ENCODE data around the gene PDHA1. TPM values are rescaled to one million over a fixed set of nuclear protein-coding genes. Genes with fewer than 3 reads are reported as not detected.

PDHA1 gene
- total RNA-seq (ENCODE audit: low replicate concordance): 40.8 and 195 TPM in 2 replicates

DNA sequence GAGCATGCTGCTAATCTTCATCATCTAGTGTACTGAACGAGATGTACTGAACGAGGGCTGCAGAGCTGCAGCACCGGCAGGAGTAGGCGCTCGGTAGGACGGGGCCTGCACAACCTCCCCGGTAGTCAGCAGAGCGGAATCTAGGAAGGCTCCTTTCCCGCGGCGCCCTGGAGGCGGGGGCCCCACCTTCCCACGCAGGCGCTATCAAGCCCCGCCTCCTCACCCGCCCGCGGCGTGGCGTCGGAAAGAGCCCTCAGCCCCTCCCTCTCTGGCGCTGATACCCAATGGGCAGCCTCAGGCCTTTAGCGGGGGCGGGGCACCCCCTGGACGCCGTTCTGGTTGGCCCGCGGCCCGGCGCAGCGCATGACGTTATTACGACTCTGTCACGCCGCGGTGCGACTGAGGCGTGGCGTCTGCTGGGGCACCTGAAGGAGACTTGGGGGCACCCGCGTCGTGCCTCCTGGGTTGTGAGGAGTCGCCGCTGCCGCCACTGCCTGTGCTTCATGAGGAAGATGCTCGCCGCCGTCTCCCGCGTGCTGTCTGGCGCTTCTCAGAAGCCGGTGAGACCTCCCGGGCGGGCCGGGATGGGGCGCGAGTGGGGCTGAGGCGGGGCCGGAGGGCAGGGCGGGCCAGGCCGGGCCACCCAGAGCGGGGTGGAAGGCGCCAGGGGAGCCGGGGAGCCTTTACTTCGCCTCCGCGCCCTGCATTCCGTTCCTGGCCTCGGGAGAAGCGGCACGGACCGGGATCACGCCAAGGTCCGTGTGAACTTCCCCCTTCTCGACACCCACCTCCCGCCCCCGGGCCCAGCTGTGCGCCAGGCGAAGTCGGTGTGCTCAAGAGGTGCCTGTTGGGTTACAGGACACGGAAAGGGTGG lies at the start of gene PDHA1:
Gene PDHA1 (plus strand): TSS at position 393 of the 874 bp plus-strand sequence. CDS start 111 bp downstream, at position 504.
- DNase-seq (ENCODE audit: low read depth): peak; percentile 88
- TF ChIP-seq, protein P1, sequence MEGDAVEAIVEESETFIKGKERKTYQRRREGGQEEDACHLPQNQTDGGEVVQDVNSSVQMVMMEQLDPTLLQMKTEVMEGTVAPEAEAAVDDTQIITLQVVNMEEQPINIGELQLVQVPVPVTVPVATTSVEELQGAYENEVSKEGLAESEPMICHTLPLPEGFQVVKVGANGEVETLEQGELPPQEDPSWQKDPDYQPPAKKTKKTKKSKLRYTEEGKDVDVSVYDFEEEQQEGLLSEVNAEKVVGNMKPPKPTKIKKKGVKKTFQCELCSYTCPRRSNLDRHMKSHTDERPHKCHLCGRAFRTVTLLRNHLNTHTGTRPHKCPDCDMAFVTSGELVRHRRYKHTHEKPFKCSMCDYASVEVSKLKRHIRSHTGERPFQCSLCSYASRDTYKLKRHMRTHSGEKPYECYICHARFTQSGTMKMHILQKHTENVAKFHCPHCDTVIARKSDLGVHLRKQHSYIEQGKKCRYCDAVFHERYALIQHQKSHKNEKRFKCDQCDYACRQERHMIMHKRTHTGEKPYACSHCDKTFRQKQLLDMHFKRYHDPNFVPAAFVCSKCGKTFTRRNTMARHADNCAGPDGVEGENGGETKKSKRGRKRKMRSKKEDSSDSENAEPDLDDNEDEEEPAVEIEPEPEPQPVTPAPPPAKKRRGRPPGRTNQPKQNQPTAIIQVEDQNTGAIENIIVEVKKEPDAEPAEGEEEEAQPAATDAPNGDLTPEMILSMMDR (IDR thresholded peaks at IDR 0.05; ENCODE audit: insufficient read depth, low read length): no peak
- peak within 1 kb of the TSS; percentile 75 for H3K4me3 ChIP-seq (ENCODE audit: low read depth, low read length)

DNA sequence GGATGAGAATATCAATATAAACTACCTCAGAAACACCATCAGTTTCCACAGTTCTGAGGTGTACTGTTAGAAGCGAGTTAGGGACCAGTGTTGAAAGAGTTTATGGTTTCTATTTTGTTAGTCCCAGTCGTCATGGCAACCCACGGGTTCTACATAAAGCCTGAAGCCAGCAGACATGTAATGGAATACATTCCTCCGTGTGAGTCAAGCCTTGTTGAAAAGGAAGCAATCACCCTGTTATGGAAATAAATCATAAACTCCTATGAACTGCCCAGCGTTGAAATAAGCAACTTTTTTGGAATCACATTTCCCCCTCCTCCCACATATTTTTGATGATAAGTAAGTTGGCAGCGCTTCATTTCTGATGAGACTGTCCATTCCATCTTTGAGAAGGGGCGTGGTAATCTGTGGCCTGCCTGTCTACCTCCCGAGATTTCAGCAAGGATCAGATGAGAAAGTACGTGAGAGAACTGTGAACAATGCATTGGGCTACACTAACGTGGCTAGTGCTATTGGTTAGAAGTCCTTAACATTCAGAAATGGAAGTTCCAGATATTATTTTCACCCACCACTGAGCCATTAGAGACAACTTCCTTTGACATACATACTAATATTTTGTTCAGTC lies 40.4 kb upstream of the PDHA1 start:
- DNase-seq (ENCODE audit: low read depth): peak; percentile 78
- no peak overlapping the region for H3K4me3 ChIP-seq (ENCODE audit: low read depth, low read length)
- TF ChIP-seq, protein P1 (IDR thresholded peaks at IDR 0.05; ENCODE audit: insufficient read depth, low read length): no peak

DNA sequence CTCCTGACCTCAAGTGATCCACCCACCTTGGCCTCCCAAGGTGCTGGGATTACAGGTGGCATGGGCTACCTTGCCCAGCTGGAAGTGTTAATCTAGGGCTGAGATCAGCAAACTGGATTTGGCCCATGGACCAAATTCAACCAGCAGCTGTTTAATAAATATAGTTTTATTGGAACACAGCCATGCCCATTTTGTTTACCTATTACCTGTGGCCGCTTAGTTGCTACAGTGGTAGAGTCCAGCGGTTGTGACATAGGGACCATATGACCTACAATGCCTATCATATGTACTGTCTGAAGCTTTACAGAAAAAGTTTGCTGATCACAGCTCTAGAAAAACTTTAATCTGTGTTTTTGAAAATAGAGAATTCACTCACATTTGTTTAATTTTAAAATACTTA lies 17.2 kb upstream of the PDHA1 start:
- H3K4me3 ChIP-seq (ENCODE audit: low read depth, low read length): no peak overlapping the region
- TF ChIP-seq, protein P1 (IDR thresholded peaks at IDR 0.05; ENCODE audit: insufficient read depth, low read length): no peak
- DNase-seq (ENCODE audit: low read depth): no peak

DNA sequence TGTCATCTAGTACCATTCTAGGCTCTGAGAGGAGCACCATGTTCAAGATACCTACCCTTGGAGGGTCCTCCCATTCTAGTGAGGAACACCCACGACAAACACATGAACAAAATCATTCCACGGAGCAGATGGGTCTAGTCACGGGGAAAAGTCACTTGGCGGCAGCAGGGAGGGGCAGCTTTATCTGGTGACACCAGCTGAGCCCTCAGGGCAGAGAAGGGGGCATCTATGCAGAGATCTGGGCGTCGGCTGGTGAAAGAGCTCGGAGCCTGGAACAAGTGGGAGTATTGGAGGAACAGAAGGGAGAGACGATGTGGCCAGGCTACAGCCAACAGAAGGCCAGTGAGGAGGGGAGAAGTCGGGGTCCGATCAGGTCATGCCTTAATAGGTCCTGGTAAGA lies 11.9 kb upstream of the PDHA1 start:
- TF ChIP-seq, protein P1 (IDR thresholded peaks at IDR 0.05; ENCODE audit: insufficient read depth, low read length): no peak

DNA sequence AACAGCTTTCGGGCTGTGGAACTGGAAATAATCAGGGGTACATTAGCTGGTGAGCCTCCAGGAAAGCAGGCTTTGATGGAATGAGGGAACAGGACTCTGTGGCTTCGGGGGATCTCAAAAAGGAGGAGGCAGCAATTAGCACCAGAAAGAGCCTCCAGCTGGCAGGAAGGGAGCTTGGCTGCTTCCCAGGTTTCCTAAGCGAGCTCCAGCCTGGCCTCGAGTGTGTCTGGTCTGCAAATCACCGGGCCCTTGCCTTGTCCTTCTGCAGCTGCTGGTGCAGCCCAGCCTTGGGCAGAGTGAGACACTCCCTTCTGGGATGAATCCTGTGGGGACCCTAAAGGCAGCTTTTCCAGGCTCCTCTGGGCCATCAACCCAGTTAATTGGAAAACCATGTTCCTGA lies 10.7 kb upstream of the PDHA1 start:
- DNase-seq (ENCODE audit: low read depth): peak; percentile 10
- H3K4me3 ChIP-seq (ENCODE audit: low read depth, low read length): no peak overlapping the region
- TF ChIP-seq, protein P1 (IDR thresholded peaks at IDR 0.05; ENCODE audit: insufficient read depth, low read length): no peak

More for the DNA sequence above, 11.9 kb upstream of the PDHA1 start:
- no peak for DNase-seq (ENCODE audit: low read depth)
- no peak overlapping the region for H3K4me3 ChIP-seq (ENCODE audit: low read depth, low read length)

DNA sequence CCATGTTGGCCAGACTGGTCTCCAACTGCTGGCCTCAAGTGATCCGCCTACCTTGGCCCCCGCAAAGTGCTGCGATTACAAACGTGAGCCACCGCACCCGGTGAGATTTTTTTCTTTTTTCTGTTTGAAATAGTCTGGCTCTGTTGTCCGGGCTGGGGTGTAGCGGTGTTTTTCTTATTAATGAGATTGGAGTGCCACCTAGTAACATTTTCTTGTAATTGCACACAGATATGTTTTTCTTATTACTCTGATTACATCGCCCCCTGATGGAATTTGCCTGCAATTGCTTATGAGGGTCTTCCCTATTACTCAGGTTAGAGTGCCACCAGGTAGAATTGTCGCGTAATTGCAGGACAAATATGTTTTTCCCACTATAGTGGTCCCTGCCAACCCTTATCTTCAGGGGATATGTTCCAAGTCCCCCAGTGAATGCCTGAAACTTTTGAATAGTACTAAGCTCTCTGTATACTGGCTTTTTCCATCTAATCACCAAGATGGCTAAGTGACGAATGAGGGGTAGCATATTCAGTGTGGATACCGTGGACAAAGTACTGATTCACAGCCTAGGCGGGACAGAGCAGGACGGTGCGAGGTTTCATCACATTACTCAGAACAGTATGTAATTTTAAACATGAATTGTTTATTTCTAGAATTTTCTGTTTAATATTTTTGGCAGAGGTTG lies 8.6 kb upstream of the PDHA1 start:
- H3K4me3 ChIP-seq (ENCODE audit: low read depth, low read length): no peak overlapping the region
- TF ChIP-seq, protein P1 (IDR thresholded peaks at IDR 0.05; ENCODE audit: insufficient read depth, low read length): peak; percentile 11
- no peak for DNase-seq (ENCODE audit: low read depth)
